Mucosa of gallbladder (tissue), 1 donor: ENCODE results near the gene PRIMA1. TPM values are rescaled to one million over a fixed set of nuclear protein-coding genes. Genes with fewer than 3 reads are reported as not detected.

Source experiments
- DNase-seq: peaks from one replicate; pipeline ENCODE4 v3.0.0-alpha.2; 2020; ENCODE audit warnings: low spot score
- total RNA-seq: library from RNA; stranded (reverse); gene quantifications from one replicate; pipeline ENCODE4 v1.2.1, GENCODE V29; 2021
- donor health status: DM: no; HTN: no; CAD: no.

The PRIMA1 gene
- total RNA-seq, 1 donor from 2014 or later: 5.0 TPM

DNA sequence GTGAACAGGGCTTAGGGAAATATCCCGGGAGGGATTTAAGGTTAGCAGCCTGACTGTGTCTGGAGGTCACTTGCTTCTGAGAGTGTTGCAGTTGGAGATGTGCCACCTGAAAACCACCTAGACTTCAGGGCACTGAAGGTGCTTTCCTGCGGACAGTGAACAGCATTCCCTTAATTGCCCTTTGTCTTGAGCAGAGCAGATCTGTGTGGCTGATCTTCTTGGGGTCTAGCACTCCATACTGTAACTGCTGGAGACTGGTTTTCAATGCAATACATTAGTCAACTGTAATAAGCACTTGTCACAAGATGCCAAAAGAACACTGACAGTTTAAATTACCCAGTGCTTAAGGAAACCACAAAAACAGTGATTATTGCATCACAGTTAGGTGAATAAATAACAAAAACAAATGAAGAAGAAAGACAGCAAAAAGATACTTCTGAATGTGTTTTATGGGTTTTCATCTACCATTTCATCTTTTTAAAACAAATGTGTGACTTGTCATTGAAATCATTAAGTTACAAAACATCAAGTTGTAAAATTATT, 111.8 kb downstream of the PRIMA1 start:
- no peak for DNase-seq

GRCh38 chr14:93675651-93676050, 112.6 kb downstream of the PRIMA1 start:
- no peak for DNase-seq

DNA sequence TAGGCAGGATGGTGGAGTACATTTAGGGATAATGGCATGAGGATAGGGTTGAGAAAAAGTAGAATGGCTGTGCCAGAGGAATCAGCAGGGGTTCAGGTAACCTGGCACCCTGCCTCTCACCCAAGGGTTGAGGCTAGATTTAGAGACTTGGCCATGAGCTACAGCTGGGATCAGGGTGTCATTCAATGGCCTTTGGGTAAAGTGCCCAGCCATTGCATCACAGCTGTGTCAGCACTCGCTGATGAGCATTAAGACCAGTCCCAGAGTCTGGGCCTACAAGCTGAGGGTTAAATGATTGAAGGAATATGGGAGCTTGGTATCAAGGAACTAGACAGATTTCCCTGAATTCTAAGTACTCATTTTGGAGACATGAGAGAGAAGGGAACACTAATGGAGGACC, 113.9 kb downstream of the PRIMA1 start:
- DNase-seq: no peak

- DNase-seq: no peak
These were observed 118.7 kb downstream of the PRIMA1 start for GRCh38 chr14:93669632-93670031.

Other genes starting within 250 kb of the PRIMA1 start
- not detected for gene FAM181A, start 138.9 kb upstream of the PRIMA1 start, total RNA-seq
- 28.0 TPM for gene ASB2, start 188.1 kb upstream of the PRIMA1 start, total RNA-seq
- not detected for gene CCDC197, start 208.8 kb upstream of the PRIMA1 start, total RNA-seq
- gene OTUB2, start 237.9 kb upstream of the PRIMA1 start, total RNA-seq: 2.1 TPM